HepG2 (cell line): ENCODE measurements around the gene GTF3A. TPM values are rescaled to one million over a fixed set of nuclear protein-coding genes. Genes with fewer than 3 reads are reported as not detected.

ENCODE experiments used
- FOXP1 ChIP-seq, 2 experiments: fragments of 450-650 bp in 1 of 2; IDR thresholded peaks; 2 replicates each; pipeline ENCODE4 v1.6.1; 2017 to 2018; ENCODE audit warnings: antibody characterized with exemption in 1 of 2
- GLI4 ChIP-seq: sonication (generic); formaldehyde crosslinking; IDR thresholded peaks from 2 replicates; pipeline ENCODE4 v1.5.1; 2020; ENCODE audit warnings: missing genetic modification reagents, mild to moderate bottlenecking, moderate library complexity, borderline replicate concordance
- GRHL1 ChIP-seq: sonication (generic); formaldehyde crosslinking; conservative IDR thresholded peaks from 2 replicates; pipeline ENCODE4 v1.8.0; 2022; ENCODE audit warnings: missing genetic modification reagents
- NBN ChIP-seq: fragments of 450-650 bp; conservative IDR thresholded peaks from 2 replicates; pipeline ENCODE4 v1.6.1; 2017
- POGK ChIP-seq: sonication (generic); formaldehyde crosslinking; conservative IDR thresholded peaks from 2 replicates; pipeline ENCODE4 v1.8.0; 2022; ENCODE audit warnings: mild to moderate bottlenecking, moderate library complexity, missing genetic modification reagents
- PPARG ChIP-seq: conservative IDR thresholded peaks from 2 replicates; pipeline ENCODE4 v1.6.1; 2016; ENCODE audit warnings: missing biosample characterization, missing genetic modification reagents
- PRMT3 ChIP-seq: sonication (generic); formaldehyde crosslinking; IDR thresholded peaks from 2 replicates; pipeline ENCODE4 v1.8.1; 2022; ENCODE audit warnings: low read depth, mild to moderate bottlenecking, moderate library complexity, missing genetic modification reagents, borderline replicate concordance
- RAD51 ChIP-seq: fragments of 450-650 bp; IDR thresholded peaks from 2 replicates; pipeline ENCODE4 v1.6.1; 2016; ENCODE audit warnings: borderline replicate concordance
- SATB2 ChIP-seq: sonication (generic); formaldehyde crosslinking; IDR thresholded peaks from 2 replicates; pipeline ENCODE4 v1.5.0; 2020; ENCODE audit warnings: missing genetic modification reagents
- THYN1 ChIP-seq: sonication (generic); formaldehyde crosslinking; IDR thresholded peaks from 2 replicates; pipeline ENCODE4 v1.8.1; 2023; ENCODE audit warnings: low read depth, mild to moderate bottlenecking, moderate library complexity, missing genetic modification reagents, borderline replicate concordance
- ZBTB26 ChIP-seq: IDR thresholded peaks from 2 replicates; pipeline ENCODE4 v1.6.1; 2016; ENCODE audit warnings: missing compliant biosample characterization, missing genetic modification reagents, borderline replicate concordance
- ZKSCAN5 ChIP-seq: sonication (generic); formaldehyde crosslinking; IDR thresholded peaks from 2 replicates; pipeline ENCODE4 v1.5.1; 2020; ENCODE audit warnings: mild to moderate bottlenecking, missing genetic modification reagents
- ZNF20 ChIP-seq: sonication (generic); formaldehyde crosslinking; IDR thresholded peaks from 2 replicates; pipeline ENCODE4 v1.4.0; 2020; ENCODE audit warnings: mild to moderate bottlenecking, moderate library complexity, missing genetic modification reagents
- ZNF24 ChIP-seq: fragments of 450-650 bp; IDR thresholded peaks from 2 replicates; pipeline ENCODE4 v1.6.1; 2017; ENCODE audit warnings: antibody characterized with exemption, mild to moderate bottlenecking
- ZNF558 ChIP-seq: sonication (generic); formaldehyde crosslinking; IDR thresholded peaks from 2 replicates; pipeline ENCODE4 v1.9.0; 2022; ENCODE audit warnings: mild to moderate bottlenecking, missing genetic modification reagents, borderline replicate concordance
- ZNF7 ChIP-seq: IDR thresholded peaks from 2 replicates; pipeline ENCODE4 v1.6.1; 2016; ENCODE audit warnings: missing biosample characterization, missing genetic modification reagents
- ZNF709 ChIP-seq: sonication (generic); formaldehyde crosslinking; IDR thresholded peaks from 2 replicates; pipeline ENCODE4 v1.5.0; 2020; ENCODE audit warnings: mild to moderate bottlenecking, missing genetic modification reagents
- ZSCAN21 ChIP-seq: sonication (generic); formaldehyde crosslinking; IDR thresholded peaks from 2 replicates; pipeline ENCODE4 v1.8.0; 2022; ENCODE audit warnings: mild to moderate bottlenecking, missing genetic modification reagents, moderate library complexity, borderline replicate concordance
- ZZZ3 ChIP-seq: sonication (generic); formaldehyde crosslinking; IDR thresholded peaks from 2 replicates; pipeline ENCODE4 v1.4.0; 2020; ENCODE audit warnings: missing genetic modification reagents, mild to moderate bottlenecking, borderline replicate concordance
- polyA plus RNA-seq, 8 experiments: library from polyadenylated mRNA; depleted of rRNA in 3 of 8; stranded (reverse) in 7 of 8; unstranded in 1 of 8; fragments of >200 nt; fragmentation: Illumina TruSeq in 4 of 8; extraction: Trizol in 4 of 8; gene quantifications; 2 replicates each; pipeline versions ENCODE4 v1.2.1 to v1.2.3, GENCODE V29; 2011 to 2016; ENCODE audit warnings: low read depth in 4 of 8, missing spikeins in 1 of 8, mixed read lengths in 1 of 8; ENCODE audit not compliant: insufficient read depth in 1 of 8
- total RNA-seq, 5 experiments: library from RNA; depleted of rRNA; stranded (reverse); fragments of >200 nt; fragmentation: Illumina TruSeq; extraction: Trizol; gene quantifications; 2 replicates each; pipeline ENCODE4 v1.2.3, GENCODE V29; 2016; ENCODE audit warnings: low read depth in 1 of 5
- TF ChIP-seq, protein P1 (sequence below): sonication (generic); formaldehyde crosslinking; IDR thresholded peaks from 2 replicates; pipeline ENCODE4 v1.4.0; 2020; ENCODE audit warnings: mild to moderate bottlenecking, missing genetic modification reagents
- TF ChIP-seq, protein P2 (sequence below): sonication (generic); formaldehyde crosslinking; IDR thresholded peaks from 2 replicates; pipeline ENCODE4 v1.4.0; 2020; ENCODE audit warnings: missing genetic modification reagents, borderline replicate concordance

Gene GTF3A
- total and polyA plus RNA-seq, 2 of the 13 experiments (the other 11 are each of a cell fraction or from before 2014, with no cell fraction given), result 42.1 to 176 TPM

DNA sequence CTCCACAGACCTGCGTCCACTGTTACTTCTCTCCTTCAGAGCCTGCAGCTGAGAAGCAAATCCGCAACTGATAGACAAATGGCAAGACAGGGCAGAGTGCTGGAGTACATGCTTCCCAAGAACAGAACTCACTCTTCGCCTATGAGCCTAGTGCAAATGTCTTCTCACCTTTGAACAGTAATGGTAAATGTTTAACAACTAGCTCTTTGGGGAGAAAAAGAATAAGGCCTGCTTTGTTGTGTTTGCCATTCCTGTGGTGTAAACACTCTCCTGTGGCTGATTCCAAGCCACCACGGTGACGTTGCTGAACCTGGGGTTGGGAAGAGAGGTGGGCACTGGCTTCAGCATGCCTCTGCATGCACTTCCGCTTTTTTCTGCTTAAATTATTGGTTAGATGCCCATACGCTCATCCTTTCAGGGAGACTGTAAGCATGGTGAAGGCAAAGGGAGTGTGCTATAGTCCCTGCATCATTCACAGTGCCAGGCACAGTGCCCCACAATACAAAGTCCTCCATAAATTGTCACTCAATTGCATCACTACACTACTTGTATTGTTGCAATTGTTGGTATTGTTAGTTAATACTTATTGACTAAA lies 28.1 kb upstream of the GTF3A start (continued):
- no peak for TF ChIP-seq ZNF24
- TF ChIP-seq SATB2 (CRISPR knock-in tag), result no peak
- TF ChIP-seq FOXP1 (IDR thresholded peaks at IDR 0.05), result peak; percentile 96
- TF ChIP-seq FOXP1 (CRISPR knock-in tag; IDR thresholded peaks at IDR 0.05), result peak; percentile 97
- TF ChIP-seq GLI4, result no peak
- no peak for TF ChIP-seq ZBTB26 (CRISPR knock-in tag)
- TF ChIP-seq ZNF558 (CRISPR knock-in tag), result no peak
- TF ChIP-seq ZSCAN21, result no peak
- no peak for TF ChIP-seq ZNF709 (CRISPR knock-in tag)
- TF ChIP-seq RAD51, result no peak
- no peak for TF ChIP-seq ZNF7
- TF ChIP-seq, protein P1, sequence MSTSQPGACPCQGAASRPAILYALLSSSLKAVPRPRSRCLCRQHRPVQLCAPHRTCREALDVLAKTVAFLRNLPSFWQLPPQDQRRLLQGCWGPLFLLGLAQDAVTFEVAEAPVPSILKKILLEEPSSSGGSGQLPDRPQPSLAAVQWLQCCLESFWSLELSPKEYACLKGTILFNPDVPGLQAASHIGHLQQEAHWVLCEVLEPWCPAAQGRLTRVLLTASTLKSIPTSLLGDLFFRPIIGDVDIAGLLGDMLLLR (CRISPR knock-in tag), result no peak
- TF ChIP-seq, protein P2, sequence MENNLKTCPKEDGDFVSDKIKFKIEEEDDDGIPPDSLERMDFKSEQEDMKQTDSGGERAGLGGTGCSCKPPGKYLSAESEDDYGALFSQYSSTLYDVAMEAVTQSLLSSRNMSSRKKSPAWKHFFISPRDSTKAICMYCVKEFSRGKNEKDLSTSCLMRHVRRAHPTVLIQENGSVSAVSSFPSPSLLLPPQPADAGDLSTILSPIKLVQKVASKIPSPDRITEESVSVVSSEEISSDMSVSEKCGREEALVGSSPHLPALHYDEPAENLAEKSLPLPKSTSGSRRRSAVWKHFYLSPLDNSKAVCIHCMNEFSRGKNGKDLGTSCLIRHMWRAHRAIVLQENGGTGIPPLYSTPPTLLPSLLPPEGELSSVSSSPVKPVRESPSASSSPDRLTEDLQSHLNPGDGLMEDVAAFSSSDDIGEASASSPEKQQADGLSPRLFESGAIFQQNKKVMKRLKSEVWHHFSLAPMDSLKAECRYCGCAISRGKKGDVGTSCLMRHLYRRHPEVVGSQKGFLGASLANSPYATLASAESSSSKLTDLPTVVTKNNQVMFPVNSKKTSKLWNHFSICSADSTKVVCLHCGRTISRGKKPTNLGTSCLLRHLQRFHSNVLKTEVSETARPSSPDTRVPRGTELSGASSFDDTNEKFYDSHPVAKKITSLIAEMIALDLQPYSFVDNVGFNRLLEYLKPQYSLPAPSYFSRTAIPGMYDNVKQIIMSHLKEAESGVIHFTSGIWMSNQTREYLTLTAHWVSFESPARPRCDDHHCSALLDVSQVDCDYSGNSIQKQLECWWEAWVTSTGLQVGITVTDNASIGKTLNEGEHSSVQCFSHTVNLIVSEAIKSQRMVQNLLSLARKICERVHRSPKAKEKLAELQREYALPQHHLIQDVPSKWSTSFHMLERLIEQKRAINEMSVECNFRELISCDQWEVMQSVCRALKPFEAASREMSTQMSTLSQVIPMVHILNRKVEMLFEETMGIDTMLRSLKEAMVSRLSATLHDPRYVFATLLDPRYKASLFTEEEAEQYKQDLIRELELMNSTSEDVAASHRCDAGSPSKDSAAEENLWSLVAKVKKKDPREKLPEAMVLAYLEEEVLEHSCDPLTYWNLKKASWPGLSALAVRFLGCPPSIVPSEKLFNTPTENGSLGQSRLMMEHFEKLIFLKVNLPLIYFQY, result no peak
- TF ChIP-seq ZKSCAN5, result no peak
- no peak for TF ChIP-seq ZZZ3 (CRISPR knock-in tag)
- no peak for TF ChIP-seq GRHL1 (CRISPR knock-in tag)
- TF ChIP-seq PRMT3 (CRISPR knock-in tag), result no peak
- TF ChIP-seq THYN1 (CRISPR knock-in tag), result no peak
- TF ChIP-seq POGK, result peak; percentile 85
- TF ChIP-seq NBN, result no peak
- peak; percentile 56; the same call in 1 of the 2 replicates for TF ChIP-seq PPARG (CRISPR knock-in tag)
- TF ChIP-seq ZNF20 (CRISPR knock-in tag), result no peak
